ENCODE data around the gene TMEM79.

Gene TMEM79, protein sequence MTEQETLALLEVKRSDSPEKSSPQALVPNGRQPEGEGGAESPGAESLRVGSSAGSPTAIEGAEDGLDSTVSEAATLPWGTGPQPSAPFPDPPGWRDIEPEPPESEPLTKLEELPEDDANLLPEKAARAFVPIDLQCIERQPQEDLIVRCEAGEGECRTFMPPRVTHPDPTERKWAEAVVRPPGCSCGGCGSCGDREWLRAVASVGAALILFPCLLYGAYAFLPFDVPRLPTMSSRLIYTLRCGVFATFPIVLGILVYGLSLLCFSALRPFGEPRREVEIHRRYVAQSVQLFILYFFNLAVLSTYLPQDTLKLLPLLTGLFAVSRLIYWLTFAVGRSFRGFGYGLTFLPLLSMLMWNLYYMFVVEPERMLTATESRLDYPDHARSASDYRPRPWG

GRCh38 chr1:156284112-156284511, at the start of gene TMEM79:
TSS of gene TMEM79 (plus strand) at chr1:156284325. CDS start at chr1:156285227, 902 bp downstream.
- no peak for DNase-seq

- no peak for DNase-seq
Observed at GRCh38 chr1:156236164-156236563, 48.0 kb upstream of the TMEM79 start.

- DNase-seq = no peak
Observed at GRCh38 chr1:156238248-156238647, 45.9 kb upstream of the TMEM79 start.

- no peak for DNase-seq
Observed at GRCh38 chr1:156241311-156241811, 42.8 kb upstream of the TMEM79 start.

GRCh38 chr1:156241926-156242325, 42.2 kb upstream of the TMEM79 start, which contains the start of gene BGLAP:
TSS of gene BGLAP (plus strand) at chr1:156242184. CDS start at chr1:156242232, 48 bp downstream.
- no peak for DNase-seq

DNA sequence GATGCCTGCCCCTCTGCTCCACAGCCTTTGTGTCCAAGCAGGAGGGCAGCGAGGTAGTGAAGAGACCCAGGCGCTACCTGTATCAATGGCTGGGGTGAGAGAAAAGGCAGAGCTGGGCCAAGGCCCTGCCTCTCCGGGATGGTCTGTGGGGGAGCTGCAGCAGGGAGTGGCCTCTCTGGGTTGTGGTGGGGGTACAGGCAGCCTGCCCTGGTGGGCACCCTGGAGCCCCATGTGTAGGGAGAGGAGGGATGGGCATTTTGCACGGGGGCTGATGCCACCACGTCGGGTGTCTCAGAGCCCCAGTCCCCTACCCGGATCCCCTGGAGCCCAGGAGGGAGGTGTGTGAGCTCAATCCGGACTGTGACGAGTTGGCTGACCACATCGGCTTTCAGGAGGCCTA, 41.4 kb upstream of the TMEM79 start:
- DNase-seq = no peak

DNA sequence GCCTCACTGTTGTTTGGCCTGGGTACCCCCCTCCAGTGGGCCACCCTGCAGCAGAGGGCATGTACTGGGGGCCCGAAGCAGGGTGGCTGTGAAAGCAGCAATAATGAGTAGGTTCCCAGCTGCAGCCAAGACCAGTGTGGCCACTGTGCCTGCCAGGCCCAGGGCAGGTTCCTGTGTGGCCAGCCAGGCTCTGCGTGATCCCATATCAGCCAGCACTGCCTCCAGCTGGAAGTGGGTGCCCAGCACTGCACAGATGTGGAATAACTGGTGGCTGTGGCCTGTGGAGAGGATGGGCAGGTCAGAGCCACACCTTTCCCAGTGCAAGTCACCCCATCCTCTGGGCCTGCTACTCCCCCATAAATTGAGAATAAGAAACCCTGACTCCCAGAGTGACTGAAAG, 40.0 kb upstream of the TMEM79 start:
- no peak for DNase-seq

DNA sequence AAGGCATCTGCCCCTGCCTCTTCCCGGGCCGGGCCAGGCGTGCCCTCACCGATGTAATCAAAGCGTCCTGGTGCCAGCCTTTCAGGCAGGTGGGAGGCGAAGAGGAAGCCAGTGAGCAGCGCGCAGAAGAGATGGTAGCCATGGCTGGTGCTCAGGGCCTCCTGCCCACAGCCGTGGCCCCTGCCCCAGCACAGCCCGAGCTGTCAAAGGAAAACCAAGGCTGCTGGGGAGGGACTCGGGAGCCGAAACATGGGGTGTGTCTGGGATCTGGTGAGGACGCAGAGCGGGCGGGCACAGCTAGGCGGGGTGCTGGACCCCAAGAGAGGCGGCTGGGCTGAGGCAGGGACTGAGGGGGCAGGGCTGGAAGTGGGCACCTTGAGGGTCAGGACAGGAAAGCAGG, 39.4 kb upstream of the TMEM79 start:
- no peak for DNase-seq

DNA sequence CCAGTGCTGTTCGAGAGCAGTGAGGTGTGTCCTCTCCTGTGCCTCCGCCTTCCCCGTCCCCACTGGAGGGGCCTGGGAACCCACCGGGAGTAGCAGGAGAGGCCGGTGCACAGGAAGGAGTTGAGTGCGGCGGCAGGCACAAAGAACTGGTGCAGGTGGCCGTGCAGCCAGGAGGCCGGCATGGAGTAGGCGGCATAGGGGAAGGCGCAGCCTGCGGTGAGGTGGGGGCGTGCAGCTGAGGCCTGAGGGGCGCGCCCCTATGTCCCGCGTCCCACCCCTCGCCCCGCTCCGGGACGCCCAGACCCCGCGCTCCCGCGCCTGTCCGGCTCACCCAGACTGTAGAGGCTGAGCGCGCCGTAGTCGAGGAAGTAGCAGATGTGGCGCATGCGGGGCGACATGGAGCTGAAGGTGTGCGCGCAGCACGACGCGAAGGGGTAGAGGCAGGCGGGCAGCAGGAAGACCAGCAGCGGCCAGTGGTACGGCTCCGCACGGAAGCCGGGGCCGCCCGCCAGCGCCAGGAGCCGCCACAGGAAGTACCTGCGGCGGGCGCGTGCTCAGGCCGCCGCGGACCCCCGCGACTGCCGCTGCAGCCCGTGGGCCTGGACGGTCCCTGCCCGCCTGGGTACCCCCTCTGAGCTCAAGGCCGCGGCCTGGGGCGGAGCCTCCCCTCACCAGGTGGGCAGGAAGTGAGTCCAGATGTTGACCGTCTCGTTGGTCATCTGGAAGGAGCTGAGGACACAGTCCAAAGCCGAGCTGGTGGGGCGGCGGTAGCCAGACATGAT, 38.5 kb upstream of the TMEM79 start:
- no peak for DNase-seq

DNA sequence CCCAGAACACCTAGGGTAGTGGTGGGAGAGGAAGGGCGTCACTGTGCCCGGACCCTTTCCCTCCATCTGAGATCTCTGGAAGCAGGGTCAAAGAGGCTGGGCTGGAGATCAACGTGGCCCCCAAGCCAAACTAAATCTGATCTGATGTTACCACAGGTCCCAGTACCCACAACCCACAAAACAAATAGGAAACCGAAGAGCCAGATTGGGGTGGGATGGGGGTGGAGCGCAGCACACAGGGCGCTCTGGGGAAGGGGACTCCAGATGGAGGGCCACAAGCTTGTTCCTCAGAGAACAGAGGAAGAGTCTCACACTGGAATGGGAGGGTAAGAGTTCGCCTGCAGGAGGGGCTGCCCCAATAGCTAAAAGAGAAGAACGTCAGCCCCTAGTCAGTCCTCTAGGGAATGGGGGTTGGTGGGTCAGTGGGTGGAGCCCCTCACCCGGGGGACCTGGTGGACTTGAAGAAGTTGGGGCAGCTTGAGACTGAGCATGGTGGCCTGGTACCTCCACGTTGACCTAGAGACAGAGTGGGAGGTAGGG, 37.8 kb upstream of the TMEM79 start:
- no peak for DNase-seq

- no peak for DNase-seq
Observed at GRCh38 chr1:156246781-156247459, 37.2 kb upstream of the TMEM79 start.

DNA sequence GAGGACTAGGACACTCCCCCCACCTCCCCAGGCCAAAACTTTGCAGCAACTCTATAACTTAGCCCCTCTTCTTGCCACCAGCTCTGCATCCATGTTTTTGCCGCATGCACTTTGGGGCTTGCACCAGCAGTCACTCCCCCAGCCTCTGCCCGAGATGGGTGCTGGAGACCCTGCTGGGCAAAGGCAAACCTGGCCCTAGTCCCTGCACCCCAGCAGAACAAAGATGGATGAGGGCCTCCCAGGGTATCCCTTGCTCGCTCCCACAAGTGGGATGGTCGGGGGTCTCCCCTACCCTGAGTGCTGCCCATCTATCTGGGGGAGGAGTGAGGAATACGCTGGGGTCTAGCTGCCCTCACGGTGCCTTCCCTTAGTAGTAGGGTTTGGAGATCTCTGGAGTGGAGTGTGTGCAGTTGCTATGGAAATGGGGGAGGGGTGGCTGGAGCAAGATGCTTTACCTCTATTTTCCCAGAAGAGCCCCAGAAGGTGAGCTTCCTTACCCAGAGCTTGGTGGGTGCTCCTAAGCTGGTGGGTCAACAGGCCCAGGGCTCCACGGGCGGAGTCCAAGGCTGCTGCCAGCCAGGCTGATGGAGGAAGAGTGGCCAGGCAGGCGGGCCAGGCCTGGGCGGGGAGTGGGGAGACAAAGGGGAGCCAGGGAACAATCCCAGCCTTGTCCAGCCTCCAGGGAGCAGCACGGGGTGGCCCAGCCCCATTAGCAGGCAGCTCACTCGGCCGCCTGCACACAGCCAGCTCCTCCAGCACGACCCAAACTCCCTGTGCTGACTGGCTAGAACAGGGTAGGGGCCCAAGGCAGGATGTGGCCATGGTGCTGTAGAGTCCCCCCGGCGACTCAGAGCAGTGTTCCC, 36.4 kb upstream of the TMEM79 start, which contains the start of gene PAQR6:
TSS of gene PAQR6 (minus strand) at position 597 of the 863 bp plus-strand sequence. CDS start 1,325 bp downstream, outside the sequence.
- no peak for DNase-seq

DNA sequence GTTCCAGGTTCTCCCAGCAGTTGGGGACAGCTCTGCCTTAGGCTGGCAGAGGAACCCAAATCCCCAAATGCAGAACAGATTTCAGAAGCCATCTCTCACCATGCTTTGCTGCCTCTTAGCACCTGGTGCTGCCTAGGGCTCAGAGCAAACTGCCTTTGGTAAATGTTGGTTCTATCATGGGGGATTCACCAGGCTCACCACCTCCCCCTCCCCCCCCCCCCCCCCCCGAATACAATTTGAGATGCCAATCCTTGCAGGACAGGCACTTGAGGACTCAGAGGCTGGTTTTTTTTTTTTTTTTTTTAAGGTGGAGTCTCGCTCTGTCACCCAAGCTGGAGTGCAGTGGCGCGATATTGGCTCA, 35.8 kb upstream of the TMEM79 start:
- no peak for DNase-seq

- DNase-seq = no peak
Observed at GRCh38 chr1:156249593-156249992, 34.5 kb upstream of the TMEM79 start.

GRCh38 chr1:156251527-156251926, 32.6 kb upstream of the TMEM79 start:
- no peak for DNase-seq

GRCh38 chr1:156253634-156254033, 30.5 kb upstream of the TMEM79 start:
- no peak for DNase-seq

DNA sequence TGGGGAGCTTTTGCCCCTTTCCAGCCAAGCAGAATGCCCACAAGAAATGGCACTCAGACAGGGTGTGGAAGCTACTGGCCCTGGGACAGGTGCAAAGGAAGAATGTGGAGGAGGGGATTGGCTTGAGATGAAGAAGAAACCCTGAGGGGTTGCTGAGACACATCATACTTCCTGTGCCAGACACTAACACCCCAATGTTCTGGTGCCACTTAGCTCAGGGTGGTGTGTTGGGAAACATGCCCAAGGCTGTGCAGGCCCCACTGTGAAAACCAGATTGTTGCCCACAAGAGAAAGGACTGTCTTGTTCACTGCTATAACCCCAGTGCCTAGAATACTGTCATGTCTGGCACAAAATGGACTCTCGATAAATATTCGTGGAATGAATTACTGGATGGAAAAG, 26.4 kb upstream of the TMEM79 start:
- no peak for DNase-seq

DNA sequence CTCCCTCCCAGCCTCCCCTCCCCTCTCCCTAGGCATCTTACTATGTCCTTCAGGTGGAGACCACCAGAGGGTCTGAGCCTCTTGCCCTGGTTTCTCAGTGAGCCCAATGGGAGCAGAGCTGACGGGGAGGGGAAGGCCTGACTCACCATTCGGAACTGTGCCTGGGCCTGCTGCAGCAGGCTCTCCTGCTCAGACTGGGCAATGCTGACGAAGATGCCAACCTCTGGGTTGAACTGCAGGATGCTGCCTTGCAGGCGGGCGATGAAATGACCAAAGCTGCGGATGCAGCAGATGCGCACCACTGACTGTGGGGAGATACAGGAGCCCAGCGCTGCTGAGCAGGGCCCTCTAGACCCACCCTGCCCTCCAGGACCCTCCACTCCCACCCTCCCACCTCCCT, 25.3 kb upstream of the TMEM79 start:
- DNase-seq = no peak

- DNase-seq = no peak
Observed at GRCh38 chr1:156259805-156260204, 24.3 kb upstream of the TMEM79 start.

DNA sequence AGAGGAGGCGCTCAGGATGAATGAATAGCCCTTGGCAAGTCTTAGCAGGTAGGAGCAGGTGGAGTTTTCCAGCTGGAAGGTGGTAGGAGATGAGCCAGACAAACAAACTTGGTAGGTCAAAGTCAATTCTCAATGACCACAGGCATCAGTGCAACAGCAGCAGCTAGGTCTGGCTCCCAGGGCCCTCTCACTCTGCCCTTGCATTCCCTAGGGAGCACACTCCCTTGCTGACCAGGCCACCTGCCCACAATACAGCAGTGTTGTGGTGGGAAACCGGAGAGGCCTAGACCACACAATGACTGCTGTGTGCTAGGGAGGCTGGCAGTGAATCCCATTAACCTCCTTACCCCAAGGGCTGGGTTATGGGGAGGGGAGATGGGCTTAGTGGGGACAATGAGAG, 23.2 kb upstream of the TMEM79 start:
- DNase-seq = no peak

DNA sequence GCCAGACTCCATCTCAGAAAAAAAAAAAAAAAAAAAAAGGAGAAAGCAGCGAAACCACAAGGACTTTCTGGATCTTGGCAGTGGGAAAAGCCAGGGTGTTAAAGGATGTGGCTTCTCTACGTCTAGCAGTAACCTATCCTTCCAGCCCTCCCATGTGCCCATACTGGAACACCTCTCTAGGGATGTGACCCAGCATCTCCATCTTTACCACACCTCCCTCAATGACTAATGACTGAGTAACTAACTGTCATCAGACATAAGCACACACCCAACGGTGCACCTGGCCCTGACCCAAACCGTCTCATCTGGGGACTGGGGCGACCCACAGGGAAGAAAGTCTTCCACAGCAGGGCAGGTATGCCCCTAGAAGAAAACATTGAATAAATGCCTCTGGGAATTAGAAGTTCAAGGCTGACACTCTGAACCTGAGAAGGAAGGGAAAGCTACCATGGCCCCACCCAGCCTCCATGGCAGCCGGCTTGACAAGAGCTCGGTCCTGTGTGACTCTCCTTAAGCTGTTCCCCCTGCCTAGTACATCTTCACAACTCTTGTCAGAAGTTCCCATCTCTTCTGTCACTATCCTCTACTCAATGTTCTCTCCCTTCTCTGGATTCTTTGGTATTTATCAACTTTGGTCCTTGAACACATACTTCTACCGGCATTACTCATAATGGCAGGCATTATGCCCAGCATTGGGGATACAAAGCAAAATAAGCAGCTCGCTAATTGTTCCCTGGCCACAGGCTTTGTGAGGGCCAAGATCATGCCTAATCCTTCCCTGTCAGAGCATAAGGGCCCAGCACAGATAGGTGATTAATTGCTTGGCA, 21.5 kb upstream of the TMEM79 start:
- DNase-seq = no peak

Data from NCI-H1694 (cell line).